ENCODE measurements around the gene GUCY2C. TPM values are rescaled to one million over a fixed set of nuclear protein-coding genes. Genes with fewer than 3 reads are reported as not detected.

Gene GUCY2C
- total and polyA plus RNA-seq, 2 donors (not counting 3 experiments of a cell fraction or from before 2014, with no cell fraction given): not detected

DNA sequence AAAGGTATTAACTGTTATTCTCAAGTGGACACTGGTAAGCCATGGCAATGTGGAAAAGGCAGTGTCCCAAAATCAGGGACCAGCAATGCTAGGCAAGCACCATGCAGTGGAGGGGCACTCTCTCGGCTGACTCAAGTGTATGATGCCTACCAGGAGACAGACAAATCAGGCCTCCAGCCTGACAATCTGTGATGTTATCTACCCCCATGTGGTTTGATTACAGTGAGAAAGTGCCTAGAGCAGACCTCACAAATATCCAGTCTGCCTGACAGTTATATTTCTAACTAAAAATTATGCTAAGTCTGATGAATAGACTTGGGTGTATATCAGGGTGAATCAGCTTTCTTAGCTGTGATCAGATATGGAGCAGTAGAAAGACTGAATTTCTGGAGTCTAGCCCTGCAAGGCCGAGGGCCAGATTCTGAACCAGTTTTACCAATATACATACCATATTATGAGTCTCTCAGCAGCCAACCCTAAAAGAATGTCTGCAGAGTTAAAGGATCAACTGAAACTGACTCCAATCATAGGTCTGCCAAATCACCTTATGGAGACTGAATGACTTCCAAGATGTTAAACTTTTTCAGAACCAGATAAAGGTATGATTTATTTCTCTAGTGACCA is 132.0 kb downstream of the GUCY2C start:
- no TSS peak for BruUV-seq (replicated peaks)
- Histone ChIP-seq H2AFZ (ENCODE audit: low read depth, low read length) (no peak overlapping the region), H3K4me1 (ENCODE audit: control insufficient read depth, extremely low read depth, insufficient read depth, low read length) (no peaks in the 10 kb centered on the region), H3K27ac (ENCODE audit: insufficient read depth, low read depth, low read length) (no peak overlapping the region), H3K9me3 (replicated peaks; ENCODE audit: control insufficient read depth, insufficient read depth, low read length) (no peaks in the 10 kb centered on the region), H3K79me2 (ENCODE audit: control insufficient read depth, insufficient read depth, low read length) (no peaks in the 10 kb centered on the region), H3K27me3 (ENCODE audit: control insufficient read depth in 2 of 2, insufficient read depth in 2 of 2, low read length in 2 of 2) (peaks cover 3 to 7% of the 10 kb centered on the region in 2 experiments), H3K36me3 (ENCODE audit: control insufficient read depth in 2 of 2, extremely low read depth in 1 of 2, insufficient read depth in 2 of 2, low read length in 2 of 2) (no peaks in the 10 kb centered on the region), H3K9ac (replicated peaks; ENCODE audit: extremely low read depth, insufficient read depth, low read length) (no peak overlapping the region), H3K4me2 (ENCODE audit: insufficient read depth, low read length) (no peak overlapping the region), H3K4me3 (replicated peaks in 1 of 3; ENCODE audit: insufficient read depth in 1 of 3, low read depth in 1 of 3, low read length in 3 of 3) (no peak overlapping the region), H4K20me1 (replicated peaks; ENCODE audit: control insufficient read depth, extremely low read depth, insufficient read depth, low read length) (no peaks in the 10 kb centered on the region), H3K9me1 (replicated peaks; ENCODE audit: control insufficient read depth, extremely low read depth, insufficient read depth, low read length) (no peaks in the 10 kb centered on the region)
- ChIA-PET CTCF (interaction anchor here (1.5 kb wide), 1 partner anchor 11 kb away, joined by 3 read pairs; no protein-coding TSS in a partner anchor), POLR2A (interaction anchor here (0.7 kb wide), 1 partner anchor 205 kb away, joined by 3 read pairs; no protein-coding TSS in a partner anchor)
- intact Hi-C loops (cut with micrococcal nuclease) (no loop called here), dilution Hi-C loops (cut with MboI; ENCODE audit: extremely low pct_ligation_motif_present, low sequenced_read_pairs) (no loop called here)
- DNase-seq (ENCODE audit: low read depth, low spot score) (no peak), FAIRE-seq (no peak)
- TF ChIP-seq, protein P1, sequence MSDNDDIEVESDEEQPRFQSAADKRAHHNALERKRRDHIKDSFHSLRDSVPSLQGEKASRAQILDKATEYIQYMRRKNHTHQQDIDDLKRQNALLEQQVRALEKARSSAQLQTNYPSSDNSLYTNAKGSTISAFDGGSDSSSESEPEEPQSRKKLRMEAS (IDR thresholded peaks at IDR 0.05; ENCODE audit: insufficient read depth, insufficient read length): no peak
- TF ChIP-seq GATA2 (IDR thresholded peaks at IDR 0.05; ENCODE audit: insufficient read depth, insufficient read length, low read depth, low read length): no peak
- TF ChIP-seq EZH2 (IDR thresholded peaks at IDR 0.05; ENCODE audit: borderline replicate concordance, low read depth, low read length, severe bottlenecking): no peak
- no peak for TF ChIP-seq POLR2A (IDR thresholded peaks at IDR 0.05; ENCODE audit: low read depth, low read length)
- TF ChIP-seq, protein P2, sequence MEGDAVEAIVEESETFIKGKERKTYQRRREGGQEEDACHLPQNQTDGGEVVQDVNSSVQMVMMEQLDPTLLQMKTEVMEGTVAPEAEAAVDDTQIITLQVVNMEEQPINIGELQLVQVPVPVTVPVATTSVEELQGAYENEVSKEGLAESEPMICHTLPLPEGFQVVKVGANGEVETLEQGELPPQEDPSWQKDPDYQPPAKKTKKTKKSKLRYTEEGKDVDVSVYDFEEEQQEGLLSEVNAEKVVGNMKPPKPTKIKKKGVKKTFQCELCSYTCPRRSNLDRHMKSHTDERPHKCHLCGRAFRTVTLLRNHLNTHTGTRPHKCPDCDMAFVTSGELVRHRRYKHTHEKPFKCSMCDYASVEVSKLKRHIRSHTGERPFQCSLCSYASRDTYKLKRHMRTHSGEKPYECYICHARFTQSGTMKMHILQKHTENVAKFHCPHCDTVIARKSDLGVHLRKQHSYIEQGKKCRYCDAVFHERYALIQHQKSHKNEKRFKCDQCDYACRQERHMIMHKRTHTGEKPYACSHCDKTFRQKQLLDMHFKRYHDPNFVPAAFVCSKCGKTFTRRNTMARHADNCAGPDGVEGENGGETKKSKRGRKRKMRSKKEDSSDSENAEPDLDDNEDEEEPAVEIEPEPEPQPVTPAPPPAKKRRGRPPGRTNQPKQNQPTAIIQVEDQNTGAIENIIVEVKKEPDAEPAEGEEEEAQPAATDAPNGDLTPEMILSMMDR (IDR thresholded peaks at IDR 0.05; ENCODE audit: extremely low read depth in 1 of 2, insufficient read depth in 1 of 2, low read depth in 1 of 2, low read length in 2 of 2): no peak
- no peak for TF ChIP-seq FOS (IDR thresholded peaks at IDR 0.05; ENCODE audit: borderline replicate concordance, insufficient read depth, low read length)
- no peak for TF ChIP-seq JUN (IDR thresholded peaks at IDR 0.05; ENCODE audit: borderline replicate concordance, insufficient read depth, insufficient read length, low read depth)
- no peak for TF ChIP-seq POLR2AphosphoS5 (IDR thresholded peaks at IDR 0.05; ENCODE audit: insufficient read depth, low read depth, low read length)
- no peak for TF ChIP-seq MYC (IDR thresholded peaks at IDR 0.05; ENCODE audit: low read depth, low read length)

Data from endothelial cell of umbilical vein (primary cell).